Loucy (cell line): Measurements from ENCODE around the gene RTF1.
A peak's percentile ranks its signal among the peaks of the same experiment; 100 is the strongest.

Experiments
- H2AFZ ChIP-seq: fragments of 200-600 bp; sonication (generic); 2 replicates; pipeline ENCODE4 v1.6.0; 2016; ENCODE audit warnings: antibody characterized with exemption, mild to moderate bottlenecking, low read length, moderate library complexity
- H3F3A ChIP-seq: fragments of 200-600 bp; 2 replicates; pipeline ENCODE4 v1.6.0; 2016; ENCODE audit warnings: antibody characterized with exemption, low read depth, mild to moderate bottlenecking
- H3K27me3 ChIP-seq: fragments of 200-600 bp; sonication (generic); 2 replicates; pipeline ENCODE4 v1.6.1; 2014; ENCODE audit warnings: low read length, mild to moderate bottlenecking; ENCODE audit not compliant: insufficient read depth, poor library complexity, severe bottlenecking
- H3K36me3 ChIP-seq: fragments of 200-600 bp; sonication (generic); 2 replicates; pipeline ENCODE4 v1.6.1; 2016; ENCODE audit warnings: low read length; ENCODE audit not compliant: insufficient read depth
- H3K4me1 ChIP-seq: fragments of 200-600 bp; sonication (generic); 2 replicates; pipeline ENCODE4 v1.5.1; 2014; ENCODE audit warnings: low read length, mild to moderate bottlenecking; ENCODE audit not compliant: insufficient read depth, poor library complexity, severe bottlenecking
- H3K4me2 ChIP-seq: fragments of 200-600 bp; sonication (generic); 2 replicates; pipeline ENCODE4 v1.6.0; 2014; ENCODE audit warnings: antibody characterized with exemption, low read length, low read depth, mild to moderate bottlenecking; ENCODE audit not compliant: poor library complexity, severe bottlenecking
- H3K4me3 ChIP-seq: fragments of 200-600 bp; sonication (generic); 2 replicates; pipeline ENCODE4 v1.5.1; 2014; ENCODE audit warnings: low read length, mild to moderate bottlenecking, mixed read lengths; ENCODE audit not compliant: poor library complexity, severe bottlenecking
- H3K79me2 ChIP-seq: fragments of 200-600 bp; sonication (generic); 2 replicates; pipeline ENCODE4 v1.6.1; 2014; ENCODE audit warnings: low read length; ENCODE audit not compliant: insufficient read depth
- H3K9ac ChIP-seq: fragments of 200-600 bp; sonication (generic); 2 replicates; pipeline ENCODE4 v1.6.0; 2014; ENCODE audit warnings: mild to moderate bottlenecking, low read depth, low read length, moderate library complexity; ENCODE audit not compliant: poor library complexity, severe bottlenecking
- H3K9me2 ChIP-seq: fragments of 200-600 bp; sonication (generic); replicated peaks from 2 replicates; pipeline ENCODE4 v1.6.1; 2016; ENCODE audit warnings: low read depth, low read length, mixed read lengths
- H3K9me3 ChIP-seq: fragments of 200-600 bp; sonication (generic); 2 replicates; pipeline ENCODE4 v1.6.1; 2014; ENCODE audit warnings: mild to moderate bottlenecking, antibody characterized with exemption, low read length, low read depth; ENCODE audit not compliant: insufficient read depth
- H4K20me1 ChIP-seq: fragments of 200-600 bp; sonication (generic); 2 replicates; pipeline ENCODE4 v1.6.0; 2014; ENCODE audit warnings: antibody characterized with exemption, low read length, mild to moderate bottlenecking; ENCODE audit not compliant: insufficient read depth, poor library complexity, severe bottlenecking
- EZH2phosphoT487 ChIP-seq: fragments of 200-600 bp; IDR thresholded peaks from 2 replicates; pipeline ENCODE4 v1.6.1; 2018; ENCODE audit warnings: antibody characterized with exemption, mild to moderate bottlenecking, moderate library complexity, borderline replicate concordance
- TF ChIP-seq, protein P1 (sequence below): fragments of 200-600 bp; sonication (generic); conservative IDR thresholded peaks from 2 replicates; pipeline ENCODE4 v1.5.1; 2014; ENCODE audit warnings: mild to moderate bottlenecking, antibody characterized with exemption, low read length

RTF1 gene

DNA sequence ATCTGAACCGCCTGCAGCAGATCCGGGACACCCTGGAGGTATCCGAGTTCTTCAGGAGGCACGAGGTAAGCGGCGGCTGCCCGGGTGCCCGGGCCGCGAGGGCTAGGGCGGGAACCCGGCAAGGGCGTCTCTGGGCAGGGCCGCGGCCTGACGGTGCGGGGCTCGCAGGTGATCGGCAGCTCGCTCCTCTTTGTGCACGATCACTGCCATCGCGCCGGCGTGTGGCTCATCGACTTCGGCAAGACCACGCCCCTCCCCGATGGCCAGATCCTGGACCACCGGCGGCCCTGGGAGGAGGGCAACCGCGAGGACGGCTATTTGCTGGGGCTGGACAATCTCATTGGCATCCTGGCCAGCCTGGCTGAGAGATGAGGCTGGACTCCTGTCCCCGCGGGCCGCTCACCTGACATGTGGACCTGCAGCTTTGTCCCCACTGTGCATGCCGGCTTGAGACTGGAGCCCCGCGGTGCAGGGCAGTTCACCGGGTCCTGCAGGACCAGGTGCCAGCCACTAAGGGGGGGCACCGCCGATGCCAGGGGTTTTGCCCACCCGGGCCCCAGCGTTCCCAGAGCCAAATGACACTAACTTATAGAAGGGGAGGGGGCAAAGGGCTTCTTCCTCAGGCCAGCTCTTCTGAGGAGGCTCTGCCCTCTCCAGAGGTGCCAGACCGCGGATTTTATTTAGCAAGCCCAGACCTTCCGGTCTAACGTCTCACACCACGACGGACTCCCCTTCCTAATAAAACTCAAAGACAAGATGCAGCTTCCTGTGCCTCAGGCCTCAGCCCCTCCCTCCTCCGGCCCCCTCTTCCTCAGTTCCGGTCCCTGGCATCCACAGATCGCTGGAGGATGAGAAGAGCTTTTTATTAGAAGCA, 86.1 kb downstream of the RTF1 start:
- H3K79me2 ChIP-seq = no peaks in the 10 kb centered on the region
- H3K9ac ChIP-seq = peak overlapping the region; percentile 71
- peak overlapping the region; percentile 53 for H3K4me3 ChIP-seq
- H3K4me2 ChIP-seq = peak overlapping the region; percentile 59
- no peaks in the 10 kb centered on the region for H3K27me3 ChIP-seq
- TF ChIP-seq EZH2phosphoT487 = no peak
- TF ChIP-seq, protein P1, sequence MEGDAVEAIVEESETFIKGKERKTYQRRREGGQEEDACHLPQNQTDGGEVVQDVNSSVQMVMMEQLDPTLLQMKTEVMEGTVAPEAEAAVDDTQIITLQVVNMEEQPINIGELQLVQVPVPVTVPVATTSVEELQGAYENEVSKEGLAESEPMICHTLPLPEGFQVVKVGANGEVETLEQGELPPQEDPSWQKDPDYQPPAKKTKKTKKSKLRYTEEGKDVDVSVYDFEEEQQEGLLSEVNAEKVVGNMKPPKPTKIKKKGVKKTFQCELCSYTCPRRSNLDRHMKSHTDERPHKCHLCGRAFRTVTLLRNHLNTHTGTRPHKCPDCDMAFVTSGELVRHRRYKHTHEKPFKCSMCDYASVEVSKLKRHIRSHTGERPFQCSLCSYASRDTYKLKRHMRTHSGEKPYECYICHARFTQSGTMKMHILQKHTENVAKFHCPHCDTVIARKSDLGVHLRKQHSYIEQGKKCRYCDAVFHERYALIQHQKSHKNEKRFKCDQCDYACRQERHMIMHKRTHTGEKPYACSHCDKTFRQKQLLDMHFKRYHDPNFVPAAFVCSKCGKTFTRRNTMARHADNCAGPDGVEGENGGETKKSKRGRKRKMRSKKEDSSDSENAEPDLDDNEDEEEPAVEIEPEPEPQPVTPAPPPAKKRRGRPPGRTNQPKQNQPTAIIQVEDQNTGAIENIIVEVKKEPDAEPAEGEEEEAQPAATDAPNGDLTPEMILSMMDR = no peak
- H3F3A ChIP-seq = no peaks in the 10 kb centered on the region
- H4K20me1 ChIP-seq = no peaks in the 10 kb centered on the region
- H3K9me2 ChIP-seq = no peaks in the 10 kb centered on the region
- H3K4me1 ChIP-seq = peaks cover 9% of the 10 kb centered on the region
- no peaks in the 10 kb centered on the region for H3K36me3 ChIP-seq
- no peak overlapping the region for H2AFZ ChIP-seq
- H3K9me3 ChIP-seq = no peaks in the 10 kb centered on the region

DNA sequence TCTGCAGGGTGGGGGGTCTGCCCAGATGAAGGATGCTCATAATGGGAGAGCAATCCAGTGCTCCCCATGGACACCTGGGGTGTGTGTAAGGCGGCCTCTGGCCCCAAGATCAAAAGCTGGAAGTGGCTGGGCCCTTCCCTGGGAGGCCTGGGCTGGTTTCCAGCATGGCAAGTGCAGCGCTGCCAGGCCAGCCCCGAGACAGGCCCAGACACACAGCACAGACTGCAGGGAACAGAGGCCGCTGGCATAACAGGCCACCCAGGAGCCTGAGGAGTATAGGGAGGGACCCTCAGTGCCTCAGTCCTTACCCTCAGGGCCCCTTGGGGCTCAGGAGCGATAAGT, 86.7 kb downstream of the RTF1 start:
- H3K27me3 ChIP-seq = no peaks in the 10 kb centered on the region
- no peaks in the 10 kb centered on the region for H3K9me3 ChIP-seq
- H3K4me1 ChIP-seq = peaks cover 9% of the 10 kb centered on the region

DNA sequence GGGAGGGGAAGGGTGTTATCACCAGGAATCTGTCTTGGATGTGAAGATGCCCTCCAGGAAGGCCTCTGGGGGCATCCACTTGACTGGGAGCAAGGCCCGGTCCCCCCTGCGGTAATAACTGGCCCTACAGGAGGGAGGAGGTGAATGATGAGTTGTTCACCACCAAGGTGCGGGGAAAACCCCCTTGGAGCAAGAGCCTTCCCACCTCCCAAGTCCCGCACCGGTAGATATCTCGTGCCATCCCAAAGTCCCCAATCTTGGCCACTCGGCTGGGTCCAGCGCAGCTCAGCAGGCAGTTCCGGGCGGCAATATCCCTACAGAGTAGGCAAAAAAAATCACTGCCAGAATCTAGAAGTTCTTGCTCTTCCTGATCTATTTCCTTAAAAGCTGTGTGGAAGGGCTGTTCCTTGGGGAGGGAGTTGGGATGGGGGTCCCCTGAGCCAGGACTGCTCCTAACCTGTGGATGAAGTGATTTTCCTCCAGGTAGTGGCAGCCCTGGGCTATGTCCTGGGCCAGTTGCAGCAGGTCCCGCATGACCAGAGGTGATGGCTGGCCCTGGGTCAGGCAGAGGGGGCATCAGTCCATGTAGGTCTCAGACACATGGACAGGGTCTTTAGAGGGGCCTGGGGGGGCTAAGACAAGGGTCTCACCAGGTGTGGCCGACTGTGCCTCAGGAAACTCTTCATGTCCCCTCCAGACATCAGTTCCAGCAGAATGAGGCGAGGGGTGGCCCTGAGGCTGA, 88.0 kb downstream of the RTF1 start:
- no peak overlapping the region for H3K4me2 ChIP-seq

More for the DNA sequence above, 86.7 kb downstream of the RTF1 start:
- H3K9me2 ChIP-seq = no peaks in the 10 kb centered on the region
- H3K79me2 ChIP-seq = no peaks in the 10 kb centered on the region
- H3K4me2 ChIP-seq = peak overlapping the region; percentile 59
- peak overlapping the region; percentile 71 for H3K9ac ChIP-seq
- no peaks in the 10 kb centered on the region for H3F3A ChIP-seq
- peak overlapping the region; percentile 53 for H3K4me3 ChIP-seq
- no peaks in the 10 kb centered on the region for H4K20me1 ChIP-seq
- TF ChIP-seq, protein P1 = no peak
- no peak for TF ChIP-seq EZH2phosphoT487
- no peaks in the 10 kb centered on the region for H3K36me3 ChIP-seq
- H2AFZ ChIP-seq = no peak overlapping the region

More for the DNA sequence above, 88.0 kb downstream of the RTF1 start:
- no peaks in the 10 kb centered on the region for H3K36me3 ChIP-seq
- no peak overlapping the region for H3K9ac ChIP-seq
- no peaks in the 10 kb centered on the region for H3K9me2 ChIP-seq
- H2AFZ ChIP-seq = no peak overlapping the region
- H3K4me3 ChIP-seq = no peak overlapping the region
- no peaks in the 10 kb centered on the region for H4K20me1 ChIP-seq
- H3K79me2 ChIP-seq = no peaks in the 10 kb centered on the region
- TF ChIP-seq, protein P1 = no peak
- TF ChIP-seq EZH2phosphoT487 = no peak
- no peaks in the 10 kb centered on the region for H3K9me3 ChIP-seq
- peaks cover 9% of the 10 kb centered on the region for H3K4me1 ChIP-seq
- no peaks in the 10 kb centered on the region for H3K27me3 ChIP-seq
- no peaks in the 10 kb centered on the region for H3F3A ChIP-seq
